Cerebellar cortex (tissue), 1 donor: ENCODE measurements around the gene PFDN4.
A peak's percentile ranks its signal among the peaks of the same experiment; 100 is the strongest.

Experiments
- DNase-seq: peaks from one replicate; pipeline ENCODE4 v3.0.0-alpha.2; 2015; ENCODE audit warnings: low spot score

PFDN4 gene

GRCh38 chr20:54207743-54208547 is at the start of gene PFDN4:
PFDN4 (plus strand) TSS chr20:54208087; CDS start chr20:54208101, 14 bp downstream.
- peak; percentile 82 for DNase-seq

GRCh38 chr20:54158226-54158625 is 49.7 kb upstream of the PFDN4 start:
- DNase-seq = no peak

GRCh38 chr20:54158856-54159418 is 49.0 kb upstream of the PFDN4 start:
- DNase-seq = no peak

GRCh38 chr20:54160065-54161007 is 47.6 kb upstream of the PFDN4 start:
- DNase-seq = no peak

- DNase-seq = no peak
Measured at GRCh38 chr20:54161008-54161820, 46.7 kb upstream of the PFDN4 start.

GRCh38 chr20:54161821-54162149 is 46.1 kb upstream of the PFDN4 start:
- no peak for DNase-seq

GRCh38 chr20:54162378-54163009 is 45.4 kb upstream of the PFDN4 start:
- DNase-seq = no peak

- no peak for DNase-seq
Measured at GRCh38 chr20:54163402-54163801, 44.5 kb upstream of the PFDN4 start.

- no peak for DNase-seq
Measured at GRCh38 chr20:54165014-54165413, 42.9 kb upstream of the PFDN4 start.

- DNase-seq = no peak
Measured at GRCh38 chr20:54165803-54166202, 42.1 kb upstream of the PFDN4 start.

- DNase-seq = no peak
Measured at GRCh38 chr20:54166987-54167662, 40.8 kb upstream of the PFDN4 start.

GRCh38 chr20:54167909-54168872 is 39.7 kb upstream of the PFDN4 start:
- DNase-seq = no peak

GRCh38 chr20:54168961-54169862 is 38.7 kb upstream of the PFDN4 start:
- DNase-seq = no peak

- DNase-seq = no peak
Measured at GRCh38 chr20:54170026-54170471, 37.8 kb upstream of the PFDN4 start.

- DNase-seq = no peak
Measured at GRCh38 chr20:54170963-54171362, 36.9 kb upstream of the PFDN4 start.

GRCh38 chr20:54172532-54172855 is 35.4 kb upstream of the PFDN4 start:
- no peak for DNase-seq

GRCh38 chr20:54172856-54173652 is 34.8 kb upstream of the PFDN4 start:
- DNase-seq = no peak
